Retinal pigment epithelial cell (primary cell): Measurements from ENCODE around the gene PHF21A.

Experiments used
- DNase-seq: peaks from one replicate; pipeline ENCODE4 v3.0.0-alpha.2; 2010; ENCODE audit warnings: low read depth
- H3K4me3 ChIP-seq: 2 replicates; pipeline ENCODE4 v1.5.1; 2011; ENCODE audit warnings: mild to moderate bottlenecking, low read length, control low read depth, moderate library complexity
- CTCF ChIP-seq: conservative IDR thresholded peaks from 2 replicates; pipeline ENCODE4 v1.5.1; 2011; ENCODE audit warnings: low read depth, low read length, control low read depth, inconsistent platforms

The PHF21A gene

DNA sequence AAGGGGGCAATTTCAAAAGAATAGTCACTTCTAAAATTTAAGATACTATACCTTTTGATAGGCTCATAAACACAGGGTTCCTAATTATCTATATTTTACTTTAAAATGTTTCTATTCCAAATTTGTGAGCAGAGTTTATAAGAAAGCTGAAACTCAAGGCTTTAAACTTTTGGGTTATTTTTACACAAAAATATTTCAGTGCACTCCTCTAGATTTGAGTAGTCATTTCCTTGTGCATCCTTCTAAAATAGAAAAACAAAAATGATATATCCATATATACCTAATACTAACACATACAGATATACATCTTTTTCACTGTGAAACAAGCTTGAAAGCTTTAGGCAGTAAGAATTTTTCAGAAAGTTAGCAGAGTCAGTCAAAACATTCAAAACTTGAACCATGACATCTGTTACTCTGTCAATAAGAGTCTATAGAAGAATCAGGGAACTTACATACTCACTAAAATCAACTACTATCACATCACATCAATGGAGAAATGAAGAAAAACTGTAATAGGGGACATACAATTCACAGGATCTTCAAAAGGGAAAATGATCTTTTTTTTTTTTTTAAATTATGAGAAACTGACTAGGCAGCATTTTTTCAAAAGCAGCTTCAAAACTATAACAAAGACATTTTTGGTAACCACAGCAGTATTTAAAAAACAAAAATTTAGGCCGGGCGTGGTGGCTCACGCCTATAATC, 5.1 kb downstream of the PHF21A start:
- DNase-seq: no peak
- TF ChIP-seq CTCF: no peak
- H3K4me3 ChIP-seq: no peak overlapping the region

- DNase-seq: no peak
- no peak for TF ChIP-seq CTCF
- no peak overlapping the region for H3K4me3 ChIP-seq
These were observed 6.3 kb downstream of the PHF21A start for GRCh38 chr11:46114961-46115360.

- no peak for DNase-seq
- no peak for TF ChIP-seq CTCF
- H3K4me3 ChIP-seq: no peak overlapping the region
These were observed 6.9 kb downstream of the PHF21A start for GRCh38 chr11:46114378-46114777.

GRCh38 chr11:46112961-46113607, 8.2 kb downstream of the PHF21A start:
- H3K4me3 ChIP-seq: no peak overlapping the region
- no peak for DNase-seq
- no peak for TF ChIP-seq CTCF

- no peak for DNase-seq
These were observed 12.5 kb downstream of the PHF21A start for GRCh38 chr11:46108751-46109150.

DNA sequence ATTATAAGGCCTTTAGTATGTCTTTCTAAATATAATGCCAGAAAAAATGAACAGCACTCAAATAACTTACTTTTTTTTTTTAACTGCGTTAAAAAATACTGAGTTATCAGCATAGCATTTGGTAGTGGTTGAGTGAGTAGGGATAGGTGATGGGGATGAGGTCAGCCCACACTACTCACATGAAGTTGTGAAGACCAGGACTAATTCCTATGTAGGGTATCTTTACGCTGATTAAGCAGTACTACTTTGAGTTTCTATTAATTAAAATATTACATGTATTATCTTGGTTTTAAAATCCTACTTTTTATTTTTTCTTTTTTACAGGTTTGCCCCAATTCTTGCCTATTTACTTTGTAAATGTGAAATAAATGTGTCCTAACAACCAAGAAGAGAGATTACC, 13.5 kb downstream of the PHF21A start:
- DNase-seq: no peak
- no peak for TF ChIP-seq CTCF
- H3K4me3 ChIP-seq: no peak overlapping the region

More at GRCh38 chr11:46108751-46109150, 12.5 kb downstream of the PHF21A start:
- no peak for TF ChIP-seq CTCF
- no peak overlapping the region for H3K4me3 ChIP-seq

GRCh38 chr11:46107408-46107718, 13.9 kb downstream of the PHF21A start:
- no peak overlapping the region for H3K4me3 ChIP-seq
- TF ChIP-seq CTCF: no peak
- no peak for DNase-seq
